Stimulated activated CD4-positive, alpha-beta T cell treated with anti-CD3 and anti-CD28 coated beads, TNF-alpha, amount 100 ng/mL, for 1 hour (primary cell): ENCODE measurements around the gene RNU6-9.

Source experiments
- DNase-seq, 3 donors: peaks; one replicate each; pipeline ENCODE4 v3.0.0-alpha.2; 2020; ENCODE audit warnings: low read depth in 3 of 3, low spot score in 1 of 3

Gene RNU6-9

DNA sequence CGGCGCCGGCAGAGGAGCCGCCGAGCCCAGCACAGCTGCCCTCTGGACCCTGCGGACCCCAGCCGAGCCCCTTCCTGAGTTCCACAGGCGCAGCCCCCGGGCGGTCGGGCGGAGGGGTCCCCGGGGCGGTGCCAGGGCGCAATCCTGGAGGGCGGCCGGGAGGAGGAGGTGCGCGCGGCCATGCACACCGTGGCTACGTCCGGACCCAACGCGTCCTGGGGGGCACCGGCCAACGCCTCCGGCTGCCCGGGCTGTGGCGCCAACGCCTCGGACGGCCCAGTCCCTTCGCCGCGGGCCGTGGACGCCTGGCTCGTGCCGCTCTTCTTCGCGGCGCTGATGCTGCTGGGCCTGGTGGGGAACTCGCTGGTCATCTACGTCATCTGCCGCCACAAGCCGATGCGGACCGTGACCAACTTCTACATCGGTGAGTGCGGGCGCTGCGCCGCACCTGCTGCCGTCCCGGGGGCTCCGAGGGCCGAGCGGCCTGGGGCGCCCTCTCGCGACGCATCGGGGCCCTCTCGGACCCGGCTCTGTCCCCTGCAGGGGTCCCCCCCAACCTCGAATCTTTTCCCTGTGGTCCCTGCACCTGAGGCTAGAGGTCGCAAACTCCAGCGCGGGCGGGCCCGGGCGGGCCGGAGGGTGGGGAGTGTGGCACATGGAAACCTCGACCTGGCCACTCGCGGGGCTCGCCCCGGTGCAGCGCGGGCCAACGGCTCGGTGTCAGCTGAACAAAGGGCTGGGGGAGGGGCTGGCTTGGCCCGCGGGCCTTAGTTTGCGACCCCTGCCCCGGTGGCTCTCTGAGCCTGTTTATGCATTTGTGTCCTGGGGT, 24.3 kb downstream of the RNU6-9 start, which contains the start of gene KISS1R:
Gene KISS1R, plus strand, starts transcription at position 11 of the 829 bp plus-strand sequence. Its CDS starts 170 bp downstream, at position 181.
- no peak for DNase-seq

- DNase-seq = no peak
Measured at GRCh38 chr19:918152-918437, 24.8 kb downstream of the RNU6-9 start.

GRCh38 chr19:918481-919198, 25.4 kb downstream of the RNU6-9 start:
- DNase-seq = no peak

GRCh38 chr19:919199-920050, 26.1 kb downstream of the RNU6-9 start:
- no peak for DNase-seq

- DNase-seq = peak in 2 of 3 donors; percentile 38 to 51
Measured at GRCh38 chr19:920051-920864, 27.0 kb downstream of the RNU6-9 start.

DNA sequence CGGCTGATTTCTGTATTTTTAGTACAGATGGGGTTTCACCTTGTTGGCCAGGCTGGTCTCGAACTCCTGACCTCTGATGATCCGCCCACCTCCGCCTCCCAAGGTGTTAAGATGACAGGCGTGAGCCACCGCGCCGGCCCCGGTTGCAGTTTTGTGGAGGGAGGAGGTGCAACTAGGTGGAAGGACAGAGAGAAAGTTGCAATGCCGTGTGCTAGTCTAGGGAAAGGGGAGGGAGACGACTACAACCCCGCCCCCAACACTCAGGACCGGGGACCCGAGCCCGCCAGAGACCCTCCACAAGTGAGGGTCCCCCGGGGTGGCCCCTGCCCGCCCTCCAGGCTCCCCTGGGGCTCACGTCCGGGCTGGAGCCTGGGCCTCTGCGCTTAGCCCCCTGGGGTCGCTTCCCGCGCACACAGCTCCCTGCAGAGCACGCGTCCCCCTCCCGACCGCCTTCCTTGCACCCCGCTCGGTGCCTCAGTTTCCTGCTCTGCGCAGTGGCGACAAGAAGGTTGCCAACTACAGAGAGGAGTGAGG, 31.3 kb downstream of the RNU6-9 start:
- DNase-seq = no peak

DNA sequence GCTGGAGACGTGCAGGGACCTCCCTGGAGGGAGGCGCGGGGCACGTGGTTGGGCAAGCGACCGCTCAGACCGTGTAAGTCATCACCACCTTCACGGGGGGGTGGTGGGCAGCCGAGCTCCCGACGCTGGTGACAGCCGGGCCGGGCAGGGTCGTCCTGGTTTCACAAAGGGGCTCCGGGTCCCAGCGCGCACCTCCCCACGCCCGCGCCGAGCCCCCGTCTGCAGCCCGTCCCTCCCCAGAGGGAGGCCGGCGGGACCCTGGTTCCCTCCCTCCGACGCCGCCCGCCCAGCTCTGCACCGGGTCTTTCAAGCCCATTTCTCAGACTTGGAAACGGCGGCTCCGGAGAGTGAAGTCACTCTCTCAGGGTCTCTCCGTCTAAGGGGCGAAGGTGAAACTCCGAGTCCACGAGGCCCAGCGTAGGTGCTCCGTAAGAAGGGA, 31.8 kb downstream of the RNU6-9 start:
- no peak for DNase-seq

DNA sequence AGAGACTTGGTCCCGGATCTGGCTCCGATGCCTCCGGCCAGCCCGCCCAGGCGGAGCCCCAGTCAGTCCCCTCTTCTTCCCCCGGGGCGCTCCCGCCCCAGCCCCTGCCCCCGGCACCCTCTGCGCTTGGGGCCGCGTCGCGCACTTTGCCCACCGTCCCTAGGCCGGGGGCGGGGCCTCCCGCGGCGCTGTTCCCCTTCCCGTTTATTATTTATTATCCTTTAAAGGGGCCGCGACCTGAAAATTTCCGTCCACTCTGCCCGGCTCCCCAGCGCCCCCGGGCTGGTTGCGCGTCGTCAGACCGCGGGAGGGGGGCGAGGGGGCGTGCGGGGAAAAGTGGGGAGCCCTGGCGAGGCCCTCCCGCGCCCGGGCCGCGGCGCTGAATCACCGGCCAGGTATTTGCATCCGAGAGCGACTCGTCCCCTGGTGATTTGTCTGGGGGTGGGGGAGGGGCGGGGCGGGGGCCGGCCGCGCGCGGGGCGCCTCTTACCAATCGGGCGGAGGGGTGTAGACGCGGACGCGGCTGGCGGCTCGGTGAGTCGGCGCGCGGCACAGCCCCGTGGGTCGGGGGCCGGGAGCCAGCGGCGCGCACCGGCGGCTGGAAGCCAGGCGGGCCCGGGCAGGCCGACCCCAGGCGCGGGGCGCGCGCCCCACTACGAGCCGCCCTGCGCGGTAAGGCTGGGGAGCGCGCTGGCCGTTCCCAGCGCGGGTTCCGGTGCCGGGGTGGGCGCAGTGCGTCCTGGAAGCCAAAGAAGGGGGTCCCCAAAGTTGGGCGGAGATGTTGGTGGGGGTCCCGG, 32.4 kb downstream of the RNU6-9 start, which contains the start of gene ARID3A:
Gene ARID3A, plus strand, starts transcription at position 510 of the 797 bp plus-strand sequence. CDS start 3,494 bp downstream, outside the sequence.
- peak in 2 of 3 donors; percentile 49 to 68 for DNase-seq

DNA sequence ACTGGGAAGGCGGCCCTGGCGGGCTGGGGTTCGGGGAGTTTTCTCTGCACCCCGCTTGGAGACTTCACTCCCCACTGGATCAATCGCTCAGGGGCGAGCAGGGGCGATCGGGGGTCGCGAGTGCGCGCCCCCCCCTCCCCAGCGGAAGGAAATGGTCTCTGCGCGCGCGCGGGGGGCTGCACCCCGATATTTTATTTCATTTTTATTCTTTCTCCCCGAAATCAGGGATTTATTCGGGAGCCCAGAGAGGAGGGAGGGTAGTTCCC, 33.0 kb downstream of the RNU6-9 start:
- no peak for DNase-seq

GRCh38 chr19:926589-927350, 33.5 kb downstream of the RNU6-9 start:
- DNase-seq = no peak

GRCh38 chr19:927351-927779, 34.1 kb downstream of the RNU6-9 start:
- no peak for DNase-seq

DNA sequence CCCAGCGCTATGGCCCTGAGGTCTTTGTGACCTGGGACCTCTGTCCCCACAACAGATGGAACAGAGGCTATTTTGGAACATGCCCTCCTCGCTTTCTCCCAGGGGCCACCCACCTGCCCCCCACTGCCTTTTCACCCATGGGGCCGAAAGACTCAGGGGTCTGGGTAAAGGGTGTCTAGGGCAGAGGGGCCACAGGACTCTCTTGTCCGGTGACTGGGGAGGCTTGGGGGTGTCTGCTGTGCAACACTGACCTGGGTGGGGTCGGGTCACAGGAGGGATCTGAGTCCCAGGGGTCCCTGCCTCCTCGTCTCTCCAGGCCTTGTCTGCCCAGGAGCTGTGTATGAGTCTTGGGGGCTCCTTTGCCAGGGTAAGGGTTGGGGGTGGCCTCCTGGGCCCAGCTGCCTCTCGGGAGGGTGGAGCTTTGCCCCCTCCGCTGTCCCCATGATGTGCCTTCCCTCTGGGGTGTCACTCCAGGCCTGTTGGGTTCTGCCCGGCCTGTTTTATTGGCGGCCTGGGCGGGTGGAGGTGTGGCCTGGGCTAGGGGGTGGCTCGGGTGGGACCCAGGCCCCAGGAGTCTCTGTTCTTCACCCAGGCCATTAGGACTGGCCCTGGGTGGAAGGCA, 34.6 kb downstream of the RNU6-9 start:
- no peak for DNase-seq

GRCh38 chr19:928471-929202, 35.4 kb downstream of the RNU6-9 start:
- DNase-seq = no peak

DNA sequence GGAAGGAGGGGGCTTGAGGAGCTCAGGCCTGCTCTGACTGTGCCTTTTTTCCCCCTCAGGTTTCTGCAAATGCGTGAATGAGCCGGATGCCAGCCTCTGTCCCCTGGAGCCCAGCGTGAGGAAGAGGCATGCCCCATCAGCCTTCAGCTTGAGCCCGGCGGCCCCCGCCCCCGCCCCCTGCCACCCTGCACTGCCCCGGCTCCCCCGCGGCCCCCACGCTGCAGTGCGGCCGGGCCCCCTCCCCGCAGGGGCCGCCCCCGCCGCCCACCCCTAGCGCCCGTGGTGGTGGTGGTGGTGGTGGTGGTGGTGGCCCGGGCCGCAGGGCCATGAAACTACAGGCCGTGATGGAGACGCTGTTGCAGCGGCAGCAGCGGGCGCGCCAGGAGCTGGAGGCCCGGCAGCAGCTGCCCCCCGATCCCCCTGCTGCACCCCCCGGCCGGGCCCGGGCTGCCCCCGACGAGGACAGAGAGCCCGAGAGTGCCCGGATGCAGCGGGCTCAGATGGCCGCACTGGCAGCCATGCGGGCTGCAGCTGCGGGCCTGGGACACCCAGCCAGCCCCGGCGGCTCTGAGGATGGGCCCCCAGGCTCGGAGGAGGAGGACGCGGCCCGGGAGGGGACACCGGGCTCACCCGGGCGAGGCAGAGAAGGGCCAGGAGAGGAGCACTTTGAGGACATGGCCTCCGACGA, 36.1 kb downstream of the RNU6-9 start:
- no peak for DNase-seq

- DNase-seq = no peak
Measured at GRCh38 chr19:929891-930258, 36.6 kb downstream of the RNU6-9 start.

- DNase-seq = no peak
Measured at GRCh38 chr19:931860-932647, 38.8 kb downstream of the RNU6-9 start.
